Measurements from ENCODE around the gene CALCOCO2. TPM values are rescaled to one million over a fixed set of nuclear protein-coding genes. Genes with fewer than 3 reads are reported as not detected.

The CALCOCO2 gene
- polyA plus RNA-seq, 1 experiment, result 108 TPM

DNA sequence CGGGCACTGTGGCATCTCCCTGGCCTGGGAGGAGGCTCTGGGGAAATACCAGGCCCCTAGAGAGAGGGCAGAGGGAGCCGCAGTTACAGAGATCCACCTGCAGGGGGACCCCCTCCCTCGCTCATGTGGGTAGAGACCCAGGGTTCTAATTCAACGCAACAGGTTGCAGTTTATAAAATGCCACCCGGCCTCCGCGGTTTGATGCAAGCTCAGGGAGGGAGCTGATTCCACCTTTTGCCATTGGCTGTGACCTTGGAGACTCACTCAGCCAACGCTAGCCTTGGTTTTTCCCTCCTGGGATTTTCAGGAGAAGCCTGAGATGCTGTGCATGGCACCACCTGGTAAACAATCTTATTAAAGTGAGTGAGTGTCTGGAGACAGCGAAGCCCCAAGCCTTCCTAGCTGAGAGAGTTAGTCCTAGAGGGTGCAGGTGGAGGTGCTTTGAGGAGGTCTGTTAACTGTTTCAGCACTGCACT is 25.9 kb upstream of the CALCOCO2 start:
- POLR2A ChIA-PET, result no interaction called here
- Histone ChIP-seq H3K36me3 (ENCODE audit: control insufficient read depth, insufficient read depth, low read length) (no peaks in the 10 kb centered on the region), H3K4me3 (ENCODE audit: low read depth, low read length) (no peak overlapping the region), H3K27me3 (ENCODE audit: control insufficient read depth, insufficient read depth, low read length) (peaks cover under 1% of the 10 kb centered on the region)
- CTCF ChIA-PET, result interaction anchor here (0.6 to 23.7 kb wide), 24 partner anchors 8 to 300 kb away, joined by 3 to 719 read pairs (median 3); partner anchors contain the start of genes ATP5MC1, PRAC2 and TTLL6
- no peak for DNase-seq (ENCODE audit: low read depth)
- TF ChIP-seq, protein P1, sequence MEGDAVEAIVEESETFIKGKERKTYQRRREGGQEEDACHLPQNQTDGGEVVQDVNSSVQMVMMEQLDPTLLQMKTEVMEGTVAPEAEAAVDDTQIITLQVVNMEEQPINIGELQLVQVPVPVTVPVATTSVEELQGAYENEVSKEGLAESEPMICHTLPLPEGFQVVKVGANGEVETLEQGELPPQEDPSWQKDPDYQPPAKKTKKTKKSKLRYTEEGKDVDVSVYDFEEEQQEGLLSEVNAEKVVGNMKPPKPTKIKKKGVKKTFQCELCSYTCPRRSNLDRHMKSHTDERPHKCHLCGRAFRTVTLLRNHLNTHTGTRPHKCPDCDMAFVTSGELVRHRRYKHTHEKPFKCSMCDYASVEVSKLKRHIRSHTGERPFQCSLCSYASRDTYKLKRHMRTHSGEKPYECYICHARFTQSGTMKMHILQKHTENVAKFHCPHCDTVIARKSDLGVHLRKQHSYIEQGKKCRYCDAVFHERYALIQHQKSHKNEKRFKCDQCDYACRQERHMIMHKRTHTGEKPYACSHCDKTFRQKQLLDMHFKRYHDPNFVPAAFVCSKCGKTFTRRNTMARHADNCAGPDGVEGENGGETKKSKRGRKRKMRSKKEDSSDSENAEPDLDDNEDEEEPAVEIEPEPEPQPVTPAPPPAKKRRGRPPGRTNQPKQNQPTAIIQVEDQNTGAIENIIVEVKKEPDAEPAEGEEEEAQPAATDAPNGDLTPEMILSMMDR (IDR thresholded peaks at IDR 0.05; ENCODE audit: insufficient read depth, low read depth, low read length), result peak; percentile 97

GRCh38 chr17:48809182-48809581 is 21.7 kb upstream of the CALCOCO2 start:
- TF ChIP-seq, protein P1 (IDR thresholded peaks at IDR 0.05; ENCODE audit: insufficient read depth, low read depth, low read length), result no peak
- Histone ChIP-seq H3K4me3 (ENCODE audit: low read depth, low read length) (no peak overlapping the region), H3K27me3 (ENCODE audit: control insufficient read depth, insufficient read depth, low read length) (peaks cover 4% of the 10 kb centered on the region), H3K36me3 (ENCODE audit: control insufficient read depth, insufficient read depth, low read length) (no peaks in the 10 kb centered on the region)
- ChIA-PET CTCF (interaction anchor here (1.1 to 23.7 kb wide), 2 partner anchors 64 to 137 kb away, joined by 4 to 719 read pairs; no protein-coding TSS in a partner anchor), POLR2A (no interaction called here)
- no peak for DNase-seq (ENCODE audit: low read depth)

DNA sequence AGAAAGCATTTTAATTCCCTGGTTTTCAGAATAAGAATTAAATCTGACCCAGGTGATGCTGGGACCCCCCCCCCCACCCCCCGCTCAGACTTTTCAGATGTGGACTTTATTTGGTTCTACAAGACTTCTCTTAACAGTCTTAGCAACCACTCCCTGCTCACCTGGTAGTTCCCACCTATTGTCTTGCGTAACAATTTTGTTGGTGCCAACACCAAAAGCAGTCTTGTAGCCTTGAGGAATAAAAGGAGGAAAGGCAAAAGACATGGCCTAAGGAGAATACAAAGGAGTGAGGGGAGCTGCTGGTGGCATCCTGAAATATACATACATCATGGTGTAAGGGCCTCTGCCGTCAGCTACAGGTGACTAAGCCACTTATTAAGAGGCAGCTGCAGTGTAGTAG is 18.8 kb upstream of the CALCOCO2 start:
- Histone ChIP-seq H3K4me3 (ENCODE audit: low read depth, low read length) (no peak overlapping the region), H3K27me3 (ENCODE audit: control insufficient read depth, insufficient read depth, low read length) (peaks cover 8% of the 10 kb centered on the region), H3K36me3 (ENCODE audit: control insufficient read depth, insufficient read depth, low read length) (no peaks in the 10 kb centered on the region)
- ChIA-PET CTCF (interaction anchor here (0.8 to 23.7 kb wide), 7 partner anchors 8 to 224 kb away, joined by 3 to 719 read pairs (median 6); no protein-coding TSS in a partner anchor), POLR2A (no interaction called here)
- TF ChIP-seq, protein P1 (IDR thresholded peaks at IDR 0.05; ENCODE audit: insufficient read depth, low read depth, low read length), result no peak
- DNase-seq (ENCODE audit: low read depth), result no peak

- Histone ChIP-seq H3K4me3 (ENCODE audit: low read depth, low read length) (no peak overlapping the region), H3K36me3 (ENCODE audit: control insufficient read depth, insufficient read depth, low read length) (no peaks in the 10 kb centered on the region), H3K27me3 (ENCODE audit: control insufficient read depth, insufficient read depth, low read length) (peaks cover 12% of the 10 kb centered on the region)
- CTCF ChIA-PET, result interaction anchor here (0.7 to 23.7 kb wide), 13 partner anchors 9 to 186 kb away, joined by 3 to 719 read pairs (median 7); partner anchors contain the start of gene CALCOCO2
- POLR2A ChIA-PET, result interaction anchor here (0.6 kb wide), 1 partner anchor 65 kb away, joined by 4 read pairs; no protein-coding TSS in a partner anchor
- no peak for DNase-seq (ENCODE audit: low read depth)
- TF ChIP-seq, protein P1 (IDR thresholded peaks at IDR 0.05; ENCODE audit: insufficient read depth, low read depth, low read length), result peak; percentile 81
Observed at GRCh38 chr17:48814504-48814903, 16.3 kb upstream of the CALCOCO2 start.

- Histone ChIP-seq H3K36me3 (ENCODE audit: control insufficient read depth, insufficient read depth, low read length) (no peaks in the 10 kb centered on the region), H3K27me3 (ENCODE audit: control insufficient read depth, insufficient read depth, low read length) (peaks cover 12% of the 10 kb centered on the region), H3K4me3 (ENCODE audit: low read depth, low read length) (no peak overlapping the region)
- DNase-seq (ENCODE audit: low read depth), result no peak
- TF ChIP-seq, protein P1 (IDR thresholded peaks at IDR 0.05; ENCODE audit: insufficient read depth, low read depth, low read length), result no peak
- ChIA-PET POLR2A (interaction anchor here (1.0 kb wide), 1 partner anchor 13 kb away, joined by 5 read pairs; no protein-coding TSS in a partner anchor), CTCF (interaction anchor here (0.6 to 23.7 kb wide), 14 partner anchors 8 to 185 kb away, joined by 3 to 719 read pairs (median 5); partner anchors contain the start of genes CALCOCO2 and UBE2Z)
Observed at GRCh38 chr17:48815311-48815710, 15.5 kb upstream of the CALCOCO2 start.

Measured in BJ (cell line).